Measurements from ENCODE around the gene EDC4.
"Not testable (repeated sequence)": the region's sequence is repeated elsewhere in the genome, so short reads cannot be mapped to it uniquely, and the experiment has no call there.

DNA sequence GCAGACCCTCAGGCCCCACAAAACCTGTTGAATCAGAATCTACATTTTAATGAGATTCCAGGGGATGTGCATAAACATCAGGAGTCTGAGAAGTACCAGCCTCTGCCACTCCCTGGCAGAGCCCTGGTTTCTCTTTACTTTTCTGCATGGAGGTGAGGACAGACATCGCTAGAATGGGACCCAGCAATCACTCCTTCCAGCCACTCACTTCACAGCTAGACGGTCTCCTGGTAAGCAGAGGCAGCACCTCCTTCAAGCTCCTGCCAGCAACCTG is 42.6 kb downstream of the EDC4 start:
- TF ChIP-seq POLR2AphosphoS5 (IDR thresholded peaks at IDR 0.05; ENCODE audit: borderline replicate concordance, low read depth, low read length); EZH2 (IDR thresholded peaks at IDR 0.05); FOXP2 (optimal IDR thresholded peaks at IDR 0.05; ENCODE audit: control extremely low read depth, extremely low read length, insufficient read depth): not testable (repeated sequence)

Measured in SK-N-MC (cell line).